ENCODE measurements around the gene IFITM2. TPM values are rescaled to one million over a fixed set of nuclear protein-coding genes. Genes with fewer than 3 reads are reported as not detected.
"Not testable (repeated sequence)": the region's sequence is repeated elsewhere in the genome, so short reads cannot be mapped to it uniquely, and the experiment has no call there.

The IFITM2 gene
- total RNA-seq, 1 donor = 50.1 TPM

DNA sequence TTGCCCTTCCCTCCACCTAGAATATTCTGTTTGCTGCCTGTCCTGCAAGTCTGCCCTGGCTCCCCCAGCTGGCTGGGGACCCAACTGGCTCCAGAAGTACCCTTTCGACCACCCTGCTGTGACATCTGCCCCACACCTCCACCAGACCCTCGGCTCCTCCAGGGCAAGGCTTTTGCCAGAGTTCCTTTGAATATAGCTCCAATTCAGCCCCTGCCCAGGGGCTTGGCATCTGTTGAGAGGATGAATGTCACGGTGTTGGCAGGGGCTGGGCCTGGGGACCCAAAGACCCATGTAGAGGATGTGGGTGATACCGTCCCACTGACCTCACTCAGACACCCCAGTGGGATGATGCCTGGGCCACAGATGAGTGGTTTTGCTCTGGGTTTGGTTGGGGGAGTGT lies 25.4 kb upstream of the IFITM2 start:
- no peak overlapping the region for H3K4me3 ChIP-seq (ENCODE audit: low read depth, low read length)
- no peak for DNase-seq (ENCODE audit: low read depth)
- TF ChIP-seq, protein P1, sequence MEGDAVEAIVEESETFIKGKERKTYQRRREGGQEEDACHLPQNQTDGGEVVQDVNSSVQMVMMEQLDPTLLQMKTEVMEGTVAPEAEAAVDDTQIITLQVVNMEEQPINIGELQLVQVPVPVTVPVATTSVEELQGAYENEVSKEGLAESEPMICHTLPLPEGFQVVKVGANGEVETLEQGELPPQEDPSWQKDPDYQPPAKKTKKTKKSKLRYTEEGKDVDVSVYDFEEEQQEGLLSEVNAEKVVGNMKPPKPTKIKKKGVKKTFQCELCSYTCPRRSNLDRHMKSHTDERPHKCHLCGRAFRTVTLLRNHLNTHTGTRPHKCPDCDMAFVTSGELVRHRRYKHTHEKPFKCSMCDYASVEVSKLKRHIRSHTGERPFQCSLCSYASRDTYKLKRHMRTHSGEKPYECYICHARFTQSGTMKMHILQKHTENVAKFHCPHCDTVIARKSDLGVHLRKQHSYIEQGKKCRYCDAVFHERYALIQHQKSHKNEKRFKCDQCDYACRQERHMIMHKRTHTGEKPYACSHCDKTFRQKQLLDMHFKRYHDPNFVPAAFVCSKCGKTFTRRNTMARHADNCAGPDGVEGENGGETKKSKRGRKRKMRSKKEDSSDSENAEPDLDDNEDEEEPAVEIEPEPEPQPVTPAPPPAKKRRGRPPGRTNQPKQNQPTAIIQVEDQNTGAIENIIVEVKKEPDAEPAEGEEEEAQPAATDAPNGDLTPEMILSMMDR (IDR thresholded peaks at IDR 0.05; ENCODE audit: insufficient read depth, low read length) = no peak

GRCh38 chr11:282630-283360 lies 24.8 kb upstream of the IFITM2 start:
- TF ChIP-seq, protein P1 (IDR thresholded peaks at IDR 0.05; ENCODE audit: insufficient read depth, low read length) = no peak
- no peak overlapping the region for H3K4me3 ChIP-seq (ENCODE audit: low read depth, low read length)
- DNase-seq (ENCODE audit: low read depth) = no peak

DNA sequence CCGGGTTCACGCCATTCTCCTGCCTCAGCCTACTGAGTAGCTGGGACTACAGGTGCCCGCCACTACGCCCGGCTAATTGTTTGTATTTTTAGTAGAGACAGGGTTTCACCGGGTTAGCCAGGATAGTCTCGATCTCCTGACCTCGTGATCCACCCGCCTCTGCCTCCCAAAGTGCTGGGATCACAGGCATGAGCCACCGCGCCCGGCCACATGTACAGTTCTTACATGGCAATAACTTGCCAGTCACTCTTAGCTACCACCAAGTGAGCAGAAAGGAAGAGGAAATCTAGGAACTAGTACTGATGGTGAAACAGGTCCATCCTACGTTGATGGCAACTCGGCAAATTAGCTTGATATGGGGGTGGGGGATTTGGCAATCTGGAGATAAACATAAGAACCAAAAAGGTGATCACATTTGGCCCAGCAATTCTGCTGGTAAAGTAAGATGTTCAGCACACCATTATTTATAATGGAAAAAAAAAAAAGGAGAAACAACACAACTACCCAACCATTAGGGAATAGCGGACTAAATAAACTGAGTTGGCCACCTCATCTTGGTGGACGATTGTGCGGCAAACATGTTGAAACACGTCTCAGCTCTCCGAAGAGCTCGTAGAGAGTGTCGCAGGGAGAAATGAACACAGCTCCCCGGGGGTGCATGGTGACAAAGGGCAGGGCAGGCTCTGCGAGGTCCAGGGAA lies 24.1 kb upstream of the IFITM2 start:
- TF ChIP-seq, protein P1 (IDR thresholded peaks at IDR 0.05; ENCODE audit: insufficient read depth, low read length) = no peak
- DNase-seq (ENCODE audit: low read depth) = no peak
- no peak overlapping the region for H3K4me3 ChIP-seq (ENCODE audit: low read depth, low read length)

GRCh38 chr11:284105-285020 lies 23.3 kb upstream of the IFITM2 start:
- no peak for DNase-seq (ENCODE audit: low read depth)
- TF ChIP-seq, protein P1 (IDR thresholded peaks at IDR 0.05; ENCODE audit: insufficient read depth, low read length) = no peak

DNA sequence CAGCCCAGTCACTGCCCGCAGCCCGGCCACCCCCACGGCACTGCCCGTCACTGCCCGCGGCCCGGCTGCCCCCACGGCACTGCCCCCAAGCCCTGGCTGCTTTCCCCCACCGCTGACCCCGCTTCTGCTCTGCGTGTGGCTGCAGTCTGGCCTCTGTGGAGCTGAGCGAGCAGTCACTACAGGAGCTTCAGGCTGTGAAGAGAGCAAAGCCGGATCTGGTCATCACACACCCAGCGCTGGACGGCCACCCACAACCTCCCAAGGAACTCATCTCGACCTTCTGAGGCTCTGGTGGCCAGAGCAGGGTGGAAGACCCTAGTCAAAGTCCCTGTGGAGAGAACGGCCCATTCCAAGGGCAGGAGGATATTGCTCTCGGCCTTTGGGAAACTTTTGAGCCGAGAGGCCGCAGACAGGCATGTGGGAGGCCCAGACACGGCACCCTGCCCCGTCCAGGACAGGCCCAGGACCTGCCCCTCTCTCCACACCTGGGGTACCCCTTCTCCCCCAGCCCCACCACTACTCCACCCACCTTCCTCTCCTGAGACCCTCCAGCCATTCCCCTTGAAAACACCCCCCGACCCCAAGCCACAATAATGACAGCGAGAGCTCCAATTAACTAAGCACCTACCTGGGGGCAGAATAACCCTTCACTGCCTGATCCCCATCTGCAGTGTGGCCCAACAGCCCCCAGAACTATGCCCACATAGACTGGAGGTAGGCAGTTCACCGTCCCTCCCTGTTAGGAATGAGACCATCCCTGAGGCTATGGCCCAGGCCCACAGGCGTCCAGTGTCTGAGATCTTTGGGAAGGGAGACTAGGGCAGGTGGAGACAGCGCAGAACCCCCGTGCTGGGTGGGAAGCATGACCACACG lies 22.4 kb upstream of the IFITM2 start:
- no peak overlapping the region for H3K4me3 ChIP-seq (ENCODE audit: low read depth, low read length)
- no peak for DNase-seq (ENCODE audit: low read depth)
- TF ChIP-seq, protein P1 (IDR thresholded peaks at IDR 0.05; ENCODE audit: insufficient read depth, low read length) = no peak

More at GRCh38 chr11:284105-285020, 23.3 kb upstream of the IFITM2 start:
- H3K4me3 ChIP-seq (ENCODE audit: low read depth, low read length) = no peak overlapping the region

DNA sequence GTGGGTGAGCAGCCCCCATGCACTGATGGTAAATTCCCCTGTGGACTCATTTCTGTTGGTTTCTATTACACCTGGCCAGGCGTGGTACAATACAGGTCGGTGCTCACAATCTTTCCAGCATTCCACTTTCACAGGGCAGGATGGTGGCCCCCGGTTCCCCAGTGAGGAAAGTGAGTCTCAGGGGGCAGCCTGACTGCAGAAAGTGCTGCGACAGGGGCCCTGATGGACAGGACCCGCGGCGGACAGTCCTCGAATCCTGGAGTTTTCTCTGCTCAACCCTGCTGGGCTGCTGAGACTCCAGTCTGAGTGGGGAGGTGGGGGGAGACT lies 21.8 kb upstream of the IFITM2 start:
- H3K4me3 ChIP-seq (ENCODE audit: low read depth, low read length) = no peak overlapping the region
- TF ChIP-seq, protein P1 (IDR thresholded peaks at IDR 0.05; ENCODE audit: insufficient read depth, low read length) = no peak
- no peak for DNase-seq (ENCODE audit: low read depth)

DNA sequence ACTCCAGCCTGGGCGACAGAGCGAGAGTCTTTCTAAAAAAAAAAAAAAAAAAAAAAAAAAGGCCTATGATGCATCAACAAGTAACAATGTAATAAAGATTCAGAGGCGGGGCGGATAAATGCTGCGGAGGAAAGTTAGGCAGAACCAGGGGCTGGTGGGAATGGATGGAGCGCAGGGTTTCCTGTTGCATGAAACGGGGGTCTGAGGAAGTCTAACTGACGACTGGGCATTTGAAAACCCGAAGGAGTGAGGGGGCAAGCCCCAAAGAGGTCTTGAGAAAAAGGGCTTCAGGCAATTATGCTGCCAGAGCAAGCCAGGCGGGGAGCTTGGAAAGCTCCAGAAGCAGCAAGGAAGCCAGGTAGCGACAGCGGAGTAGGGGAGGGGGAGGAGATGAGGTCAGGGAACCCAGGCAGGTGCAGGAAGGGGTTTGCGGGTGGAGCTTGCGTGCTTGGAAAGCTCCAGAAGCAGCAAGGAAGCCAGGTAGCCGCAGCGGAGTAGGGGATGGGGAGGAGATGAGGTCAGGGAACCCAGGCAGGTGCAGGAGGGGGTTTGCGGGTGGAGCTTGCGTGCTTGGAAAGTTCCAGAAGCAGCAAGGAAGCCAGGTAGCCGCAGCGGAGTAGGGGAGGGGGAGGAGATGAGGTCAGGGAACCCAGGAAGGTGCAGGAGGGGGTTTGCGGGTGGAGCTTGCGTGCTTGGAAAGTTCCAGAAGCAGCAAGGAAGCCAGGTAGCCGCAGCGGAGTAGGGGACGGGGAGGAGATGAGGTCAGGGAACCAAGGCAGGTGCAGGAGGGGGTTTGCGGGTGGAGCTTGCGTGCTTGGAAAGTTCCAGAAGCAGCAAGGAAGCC lies 20.4 kb upstream of the IFITM2 start:
- not testable (repeated sequence) for H3K4me3 ChIP-seq (ENCODE audit: low read depth, low read length)

More for the DNA sequence above, 20.4 kb upstream of the IFITM2 start:
- DNase-seq (ENCODE audit: low read depth) = not testable (repeated sequence)

All from fibroblast of the aortic adventitia (primary cell).